HPDE6-E6E7 (cell line): ENCODE measurements around the gene SIGLEC11.
"Not testable (repeated sequence)": the region's sequence is repeated elsewhere in the genome, so short reads cannot be mapped to it uniquely, and the experiment has no call there.

Source experiments
- DNase-seq: peaks from one replicate; pipeline ENCODE4 v3.0.0; 2011; ENCODE audit warnings: missing footprints; ENCODE audit errors: extremely low spot score

SIGLEC11 gene

DNA sequence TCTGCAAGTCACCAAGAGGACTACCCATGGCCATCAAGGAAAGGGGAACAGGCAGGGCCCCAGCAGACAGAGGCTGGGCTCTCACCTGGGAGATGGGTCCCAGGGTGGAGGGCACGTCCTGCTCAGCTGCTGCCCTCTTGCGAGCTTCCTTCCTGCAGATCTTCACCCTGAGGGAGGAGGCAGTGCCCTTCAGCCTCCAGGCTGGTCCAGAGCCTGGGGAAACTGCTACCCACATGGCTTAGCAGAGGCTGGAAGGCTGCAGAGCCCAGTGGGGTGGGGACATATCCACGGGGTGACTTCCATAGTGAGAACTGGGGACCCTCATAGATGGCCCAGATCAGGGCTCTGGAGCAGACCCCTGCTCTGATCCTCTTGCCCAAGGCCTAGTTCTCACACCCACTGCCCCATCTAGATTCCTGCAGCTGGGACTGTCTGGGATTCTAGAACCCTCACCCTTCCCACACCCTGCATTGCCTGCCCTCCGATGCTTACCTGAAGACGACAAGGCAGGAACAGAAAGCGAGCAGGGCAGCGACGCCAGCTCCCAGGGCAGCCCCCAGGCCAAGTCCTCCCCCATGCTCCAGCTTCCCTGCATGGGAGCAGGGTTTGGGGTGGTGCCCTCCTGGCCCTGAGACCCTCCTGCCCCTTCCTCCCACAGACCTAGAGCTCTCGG is 9.0 kb downstream of the SIGLEC11 start:
- DNase-seq, result no peak

DNA sequence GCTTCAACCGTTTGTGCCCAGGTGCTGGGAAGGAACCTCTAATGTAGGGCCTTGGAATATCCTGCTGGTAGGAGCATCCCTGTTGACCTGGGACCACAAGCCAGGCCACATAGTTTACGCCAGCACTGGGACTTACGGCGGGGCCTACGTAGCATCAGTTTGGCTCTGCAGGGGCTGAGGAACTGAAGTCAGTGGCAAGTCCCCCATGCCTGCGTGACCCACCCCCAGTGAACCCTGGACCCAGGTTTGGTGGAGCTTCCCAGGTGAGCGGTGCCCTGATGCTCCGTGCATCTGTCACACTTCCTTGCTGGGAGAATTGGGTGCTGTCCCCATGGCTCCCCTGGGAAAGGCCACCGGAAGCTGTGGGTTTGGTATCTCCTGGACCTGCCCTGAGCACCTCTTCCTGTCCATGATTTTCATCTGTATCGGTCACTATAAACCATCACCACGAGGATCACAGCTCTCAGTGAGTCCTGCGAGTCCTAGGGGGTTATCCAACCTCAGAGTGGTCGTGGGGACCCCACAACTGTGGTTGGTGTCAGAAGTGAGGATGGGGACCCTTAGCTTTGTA is 9.9 kb downstream of the SIGLEC11 start:
- DNase-seq, result no peak

GRCh38 chr19:49950590-49950948 is 10.4 kb downstream of the SIGLEC11 start:
- no peak for DNase-seq

GRCh38 chr19:49949742-49950589 is 11.0 kb downstream of the SIGLEC11 start:
- no peak for DNase-seq

DNA sequence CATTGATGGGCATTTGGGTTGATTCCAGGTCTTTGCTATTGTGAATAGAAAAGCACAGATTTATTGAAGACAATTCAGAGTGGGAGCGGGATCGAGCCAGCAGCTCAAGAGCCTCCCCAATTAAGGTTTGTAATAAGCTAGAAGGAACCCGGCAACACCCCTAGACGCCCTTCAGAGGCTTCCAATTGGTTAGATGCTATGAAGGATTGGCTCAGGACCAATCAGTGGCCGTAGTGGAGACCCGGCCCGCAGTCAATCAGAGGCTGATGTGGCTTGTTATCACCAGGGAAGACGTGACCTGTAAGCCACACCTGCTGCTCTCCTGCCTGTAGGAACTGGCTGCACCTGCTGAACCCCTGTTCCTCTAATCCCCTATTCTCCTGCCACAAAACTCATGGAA is 14.6 kb downstream of the SIGLEC11 start:
- no peak for DNase-seq

- DNase-seq, result not testable (repeated sequence)
Measured at GRCh38 chr19:49944567-49944966, 16.4 kb downstream of the SIGLEC11 start.

GRCh38 chr19:49940482-49940791 is 20.5 kb downstream of the SIGLEC11 start:
- no peak for DNase-seq

- no peak for DNase-seq
Measured at GRCh38 chr19:49939721-49940481, 21.1 kb downstream of the SIGLEC11 start.

DNA sequence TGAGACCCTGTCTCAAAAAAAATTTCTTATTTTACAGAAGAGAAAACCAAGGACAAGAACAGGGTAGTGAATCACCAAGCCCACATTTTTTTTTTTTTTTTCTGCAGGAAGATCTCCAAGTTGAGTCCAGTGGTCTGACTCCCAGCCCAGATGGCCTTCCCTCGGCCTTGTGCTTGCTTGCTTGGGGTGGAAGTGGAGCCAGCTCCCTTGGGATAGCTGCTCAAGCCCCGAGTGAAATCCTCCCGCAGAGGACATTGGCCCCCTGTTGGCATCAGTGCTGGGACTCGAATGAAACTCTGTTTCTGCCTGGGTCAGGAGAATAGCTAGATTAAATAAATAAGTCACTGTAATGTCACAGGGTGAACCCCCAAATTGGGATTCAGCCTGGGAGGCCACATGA is 22.3 kb downstream of the SIGLEC11 start:
- DNase-seq, result no peak

DNA sequence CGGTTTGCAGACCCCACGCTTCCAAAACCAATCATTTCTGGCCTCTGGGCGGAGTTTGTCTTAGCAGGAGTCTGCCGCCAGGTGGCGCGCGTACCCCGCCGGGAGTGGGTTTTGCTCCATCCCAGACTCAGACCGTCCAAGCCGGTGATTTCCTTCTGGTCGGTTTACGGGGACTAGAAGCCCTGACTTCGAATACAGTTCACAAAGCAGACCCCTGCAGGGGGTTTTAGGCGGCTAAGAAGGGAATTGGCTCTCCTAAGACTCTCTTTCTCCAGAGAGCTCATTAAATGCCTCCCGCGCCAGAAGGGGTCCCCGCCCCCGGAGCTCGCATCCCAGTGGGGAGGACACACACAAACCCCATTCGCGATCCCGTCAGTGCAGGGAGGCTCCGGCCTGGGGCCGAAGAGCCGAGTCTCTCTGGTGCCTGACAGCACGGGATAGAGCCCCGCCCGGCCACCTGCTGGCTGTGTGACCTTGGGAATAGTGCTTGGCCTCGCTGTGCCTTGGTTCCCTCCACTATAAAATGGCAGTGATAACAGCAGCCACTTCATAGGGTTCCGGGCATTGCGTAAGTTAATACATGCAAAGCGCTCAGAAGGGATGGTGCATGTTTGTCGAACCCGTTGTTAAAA is 23.1 kb downstream of the SIGLEC11 start:
- peak; percentile 69 for DNase-seq

- no peak for DNase-seq
Measured at GRCh38 chr19:49936549-49936948, 24.4 kb downstream of the SIGLEC11 start.

DNA sequence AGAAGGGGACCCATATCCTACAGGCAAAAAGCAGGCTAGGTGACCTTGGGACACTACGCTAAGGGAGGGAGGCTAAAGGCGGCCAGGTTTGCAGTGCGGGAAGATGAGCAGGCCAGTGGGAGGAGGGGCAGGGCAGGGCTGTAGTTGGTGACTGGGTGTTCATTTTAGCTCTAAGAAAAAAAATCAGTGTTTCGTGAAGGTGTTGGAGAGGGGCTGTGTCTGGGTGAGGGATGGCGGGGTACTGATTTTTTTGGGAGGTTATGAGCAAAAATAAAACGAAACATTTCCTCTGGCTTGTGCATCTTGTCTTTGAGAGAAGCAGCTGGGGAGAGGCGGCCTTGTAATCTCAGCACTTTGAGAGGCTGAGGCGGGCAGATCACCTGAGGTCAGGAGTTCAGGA is 27.3 kb downstream of the SIGLEC11 start:
- DNase-seq, result no peak

DNA sequence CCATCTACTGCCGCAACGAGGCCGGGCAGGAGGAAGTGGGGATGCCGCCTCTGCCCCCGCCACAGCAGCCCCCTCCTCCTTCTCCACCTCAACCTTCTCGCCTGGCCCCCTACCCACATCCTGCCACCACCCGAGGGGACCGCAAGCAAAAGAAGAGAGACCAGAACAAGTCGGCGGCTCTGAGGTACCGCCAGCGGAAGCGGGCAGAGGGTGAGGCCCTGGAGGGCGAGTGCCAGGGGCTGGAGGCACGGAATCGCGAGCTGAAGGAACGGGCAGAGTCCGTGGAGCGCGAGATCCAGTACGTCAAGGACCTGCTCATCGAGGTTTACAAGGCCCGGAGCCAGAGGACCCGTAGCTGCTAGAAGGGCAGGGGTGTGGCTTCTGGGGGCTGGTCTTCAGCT is 28.2 kb downstream of the SIGLEC11 start:
- DNase-seq, result no peak

DNA sequence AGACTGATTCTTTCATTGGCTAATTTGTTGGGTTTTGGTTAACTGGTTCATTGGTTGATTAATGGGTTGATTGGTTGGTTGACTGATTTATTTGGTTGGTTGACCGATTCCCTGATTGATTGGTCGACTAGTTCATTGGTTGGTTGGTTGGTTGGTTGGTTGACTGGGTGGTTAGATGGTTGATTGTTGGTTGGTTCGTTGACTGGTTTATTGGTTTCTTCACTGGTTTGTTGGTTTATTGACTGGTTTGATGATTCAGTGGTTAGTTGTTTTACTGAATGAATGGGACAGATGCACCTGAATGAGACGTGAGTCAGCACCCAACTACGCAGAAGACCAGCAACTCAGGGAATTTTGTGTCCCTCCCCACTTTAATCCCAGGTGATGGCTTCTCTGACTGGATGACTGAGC is 28.9 kb downstream of the SIGLEC11 start:
- peak; percentile 90 for DNase-seq

DNA sequence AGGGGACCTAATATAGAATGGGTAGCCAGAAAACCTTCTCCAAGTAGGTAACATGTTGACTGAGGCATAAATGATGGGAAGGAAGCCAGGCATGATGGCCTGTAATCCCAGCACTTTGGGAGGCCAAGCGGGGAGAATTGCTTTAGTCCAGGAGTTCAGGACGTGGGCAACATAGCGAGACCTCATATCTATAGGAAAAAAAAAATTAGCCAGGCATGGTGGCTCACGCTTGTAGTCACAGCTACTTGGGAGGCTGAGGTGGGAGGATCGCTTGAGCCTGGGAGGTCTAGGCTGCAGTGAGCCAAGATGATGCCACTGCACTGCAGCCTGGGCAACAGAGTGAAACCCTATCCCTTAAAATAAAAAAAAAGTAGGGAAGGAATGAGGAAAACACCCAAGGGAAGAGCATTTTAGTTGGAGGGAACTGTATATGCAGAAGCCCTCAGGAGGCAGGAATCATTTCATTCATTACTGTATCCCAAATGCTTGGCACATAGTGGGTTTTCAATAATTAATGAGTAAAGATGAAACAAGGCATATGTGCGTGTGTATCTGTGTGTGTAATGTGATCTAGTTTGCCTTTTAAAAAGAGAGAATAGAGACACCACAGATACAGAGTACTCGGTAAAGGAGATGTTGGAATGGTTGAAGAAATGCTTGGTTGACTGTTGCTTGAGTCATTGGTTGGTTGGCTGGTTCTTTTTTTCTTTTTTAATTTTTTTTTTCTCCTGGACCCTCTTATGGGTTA is 29.5 kb downstream of the SIGLEC11 start:
- DNase-seq, result no peak

DNA sequence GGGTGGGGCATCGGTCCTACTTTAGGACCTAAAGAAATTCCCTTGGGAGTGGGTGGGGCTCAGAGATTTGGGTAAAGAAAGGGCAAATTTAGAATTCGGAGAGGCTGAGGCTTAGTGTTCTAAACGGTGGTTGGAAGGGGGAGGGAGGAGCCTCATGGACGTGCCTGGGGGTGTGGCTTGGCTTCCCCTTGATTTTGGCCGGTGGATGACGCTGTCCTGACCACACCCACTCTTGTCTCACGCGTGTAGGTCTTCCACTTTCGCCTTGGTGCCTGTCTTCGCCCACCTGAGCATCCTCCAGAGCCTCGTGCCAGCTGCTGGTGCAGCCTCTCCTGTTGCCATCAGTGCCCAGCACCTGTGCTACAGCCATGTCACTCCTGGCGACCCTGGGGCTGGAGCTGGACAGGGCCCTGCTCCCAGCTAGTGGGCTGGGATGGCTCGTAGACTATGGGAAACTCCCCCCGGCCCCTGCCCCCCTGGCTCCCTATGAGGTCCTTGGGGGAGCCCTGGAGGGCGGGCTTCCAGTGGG is 30.4 kb downstream of the SIGLEC11 start:
- DNase-seq, result no peak

- peak; percentile 78 for DNase-seq
Measured at GRCh38 chr19:49929611-49930482, 31.1 kb downstream of the SIGLEC11 start.

DNA sequence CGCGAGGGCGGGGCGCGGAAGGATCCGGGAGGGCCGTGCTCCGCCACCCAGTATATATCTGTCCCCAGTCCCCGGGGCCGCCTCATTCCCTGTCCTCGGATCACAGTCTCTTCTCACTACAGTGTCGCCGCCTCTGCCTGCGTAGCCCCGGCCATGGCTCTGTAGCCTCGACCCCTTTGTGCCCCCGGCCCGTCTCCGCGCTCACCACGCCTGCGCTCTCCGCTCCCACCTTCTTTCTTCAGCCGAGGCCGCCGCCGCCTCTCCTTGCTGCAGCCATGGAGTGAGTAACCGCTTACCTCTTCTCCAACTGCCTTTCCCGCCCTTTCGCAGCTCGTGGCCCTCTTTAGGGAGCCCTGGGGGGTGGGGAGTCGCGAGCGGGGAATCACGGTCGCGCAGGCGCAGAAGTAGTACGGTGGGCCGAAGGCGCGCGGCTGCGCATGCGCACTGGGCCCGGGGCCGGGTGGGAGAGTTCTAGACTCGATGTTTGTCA is 31.8 kb downstream of the SIGLEC11 start, which contains the start of the genes ATF5 and NUP62:
TSS of gene ATF5 (plus strand) at position 85 of the 490 bp plus-strand sequence. CDS start 1,646 bp downstream, outside the sequence.
TSS of gene NUP62 (minus strand) at position 384 of the 490 bp plus-strand sequence. CDS start 19,697 bp downstream, outside the sequence.
- peak; percentile 91 for DNase-seq

DNA sequence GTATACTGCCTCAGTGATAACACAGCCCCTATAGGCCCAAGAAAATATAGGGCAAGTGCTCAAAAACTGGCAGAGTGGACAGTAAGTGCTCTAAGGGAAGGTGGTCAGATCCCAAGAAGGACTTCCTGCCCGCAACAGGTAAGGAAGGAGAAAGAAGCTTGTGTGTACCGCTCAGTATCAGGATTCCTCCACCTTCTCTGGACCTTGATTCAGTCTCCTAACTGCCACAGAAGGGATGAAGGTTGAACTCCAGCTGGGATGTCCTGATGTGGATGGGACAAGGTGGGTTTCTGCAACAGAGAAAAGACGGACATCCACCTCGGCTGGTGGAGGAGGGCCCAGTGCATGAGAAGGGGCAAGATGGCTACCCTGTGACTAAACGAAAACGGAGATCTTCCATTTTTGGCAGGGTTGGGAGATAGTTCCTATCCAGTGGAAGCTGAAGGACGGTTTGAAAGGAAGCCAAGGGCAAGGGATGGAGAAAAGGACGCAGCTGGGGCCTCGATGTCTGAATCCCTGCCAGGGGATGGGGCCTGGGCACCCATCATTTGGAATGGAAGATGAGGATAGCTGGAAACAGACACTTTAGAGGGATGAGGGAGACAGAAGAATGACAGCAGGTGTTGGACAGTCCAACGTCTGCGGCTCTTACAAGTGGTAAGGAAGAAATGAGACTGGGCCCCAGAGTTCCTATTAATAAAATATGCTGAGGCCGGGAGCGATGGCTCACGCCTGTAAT is 33.3 kb downstream of the SIGLEC11 start:
- DNase-seq, result no peak
